ENCODE data around the gene ZNF212. TPM values are rescaled to one million over a fixed set of nuclear protein-coding genes. Genes with fewer than 3 reads are reported as not detected.
"Not testable (repeated sequence)": the region's sequence is repeated elsewhere in the genome, so short reads cannot be mapped to it uniquely, and the experiment has no call there.

Gene ZNF212
- polyA plus RNA-seq, 4 donors: 15.6 to 21.3 (median 18.7) TPM

GRCh38 chr7:149218469-149219420 is 20.7 kb upstream of the ZNF212 start:
- no peak for DNase-seq (ENCODE audit: low read depth in 4 of 4, low spot score in 2 of 4)

GRCh38 chr7:149220534-149220933 is 18.9 kb upstream of the ZNF212 start:
- no peak for DNase-seq (ENCODE audit: low read depth in 4 of 4, low spot score in 2 of 4)

DNA sequence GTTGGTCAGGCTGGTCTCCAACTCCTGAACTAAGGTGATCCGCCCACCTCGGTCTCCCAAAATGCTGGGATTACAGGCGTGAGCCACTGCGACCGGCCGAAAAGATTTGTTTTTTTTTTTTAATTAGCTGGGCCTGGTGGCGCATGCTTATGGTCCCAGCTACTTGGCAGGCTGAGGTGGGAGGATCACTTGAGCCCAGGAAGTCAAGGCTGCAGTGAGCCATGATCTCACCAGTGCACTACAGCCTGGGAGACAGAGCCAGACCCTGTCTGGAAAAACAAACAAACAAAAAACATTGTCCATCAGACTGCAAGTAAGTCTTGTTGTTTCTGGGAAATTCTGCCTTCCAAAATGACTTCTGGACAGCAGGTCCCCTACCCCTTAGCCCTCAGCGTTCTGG is 16.3 kb upstream of the ZNF212 start:
- DNase-seq (ENCODE audit: low read depth in 4 of 4, low spot score in 2 of 4): no peak

GRCh38 chr7:149223761-149224160 is 15.7 kb upstream of the ZNF212 start:
- DNase-seq (ENCODE audit: low read depth in 4 of 4, low spot score in 2 of 4): no peak

DNA sequence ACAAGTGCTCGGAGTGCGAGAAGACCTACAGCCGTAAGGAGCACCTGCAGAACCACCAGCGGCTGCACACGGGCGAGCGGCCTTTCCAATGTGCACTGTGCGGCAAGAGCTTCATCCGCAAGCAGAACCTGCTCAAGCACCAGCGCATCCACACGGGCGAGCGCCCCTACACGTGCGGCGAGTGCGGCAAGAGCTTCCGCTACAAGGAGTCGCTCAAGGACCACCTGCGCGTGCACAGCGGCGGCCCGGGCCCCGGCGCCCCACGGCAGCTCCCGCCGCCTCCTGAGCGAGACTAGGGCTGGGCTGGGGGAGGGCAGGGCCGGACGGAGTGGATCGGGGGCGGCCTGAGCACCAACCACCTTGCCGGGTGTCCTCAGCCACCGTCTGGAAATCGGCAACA is 15.1 kb upstream of the ZNF212 start:
- DNase-seq (ENCODE audit: low read depth in 4 of 4, low spot score in 2 of 4): no peak

- no peak for DNase-seq (ENCODE audit: low read depth in 4 of 4, low spot score in 2 of 4)
Observed at GRCh38 chr7:149225106-149225505, 14.3 kb upstream of the ZNF212 start.

DNA sequence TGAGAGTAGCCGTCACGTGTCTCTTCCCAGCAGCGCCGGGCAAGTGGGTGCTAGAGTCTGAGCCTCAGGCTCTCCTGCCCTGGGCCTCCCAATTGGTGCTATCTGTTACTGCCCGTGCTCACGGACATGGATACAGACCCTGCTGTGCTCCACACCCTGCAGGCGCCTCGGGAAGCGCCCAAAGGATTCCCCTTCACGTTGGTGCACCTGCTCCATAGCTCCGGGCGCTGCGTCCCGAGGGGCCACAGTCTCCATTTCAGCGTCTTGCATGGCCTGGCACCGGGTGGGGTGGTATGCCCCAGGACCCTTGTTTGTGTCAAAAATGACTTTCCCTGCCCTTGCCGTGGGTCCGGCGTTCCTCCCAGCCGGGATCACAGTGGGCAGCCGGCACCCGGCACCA is 13.8 kb upstream of the ZNF212 start:
- DNase-seq (ENCODE audit: low read depth in 4 of 4, low spot score in 2 of 4): no peak

DNA sequence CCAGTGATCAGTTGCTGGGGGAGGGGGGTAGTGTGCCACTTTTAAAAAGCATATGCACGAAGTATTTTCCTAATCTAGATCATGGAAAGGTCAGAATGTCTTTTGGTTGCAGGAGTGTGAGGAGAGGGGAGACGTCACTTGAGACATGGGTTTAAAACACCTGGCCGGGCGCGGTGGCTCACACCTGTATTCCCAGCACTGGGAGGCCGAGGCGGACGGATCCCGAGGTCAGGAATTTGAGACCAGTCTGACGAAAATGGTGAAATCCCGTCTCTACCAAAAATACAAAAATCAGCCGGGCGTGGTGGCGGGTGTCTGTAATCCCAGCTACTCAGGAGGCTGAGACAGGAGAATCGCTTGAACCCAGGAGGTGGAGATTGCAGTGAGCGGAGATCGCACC is 13.1 kb upstream of the ZNF212 start:
- DNase-seq (ENCODE audit: low read depth in 4 of 4, low spot score in 2 of 4): not testable (repeated sequence)

DNA sequence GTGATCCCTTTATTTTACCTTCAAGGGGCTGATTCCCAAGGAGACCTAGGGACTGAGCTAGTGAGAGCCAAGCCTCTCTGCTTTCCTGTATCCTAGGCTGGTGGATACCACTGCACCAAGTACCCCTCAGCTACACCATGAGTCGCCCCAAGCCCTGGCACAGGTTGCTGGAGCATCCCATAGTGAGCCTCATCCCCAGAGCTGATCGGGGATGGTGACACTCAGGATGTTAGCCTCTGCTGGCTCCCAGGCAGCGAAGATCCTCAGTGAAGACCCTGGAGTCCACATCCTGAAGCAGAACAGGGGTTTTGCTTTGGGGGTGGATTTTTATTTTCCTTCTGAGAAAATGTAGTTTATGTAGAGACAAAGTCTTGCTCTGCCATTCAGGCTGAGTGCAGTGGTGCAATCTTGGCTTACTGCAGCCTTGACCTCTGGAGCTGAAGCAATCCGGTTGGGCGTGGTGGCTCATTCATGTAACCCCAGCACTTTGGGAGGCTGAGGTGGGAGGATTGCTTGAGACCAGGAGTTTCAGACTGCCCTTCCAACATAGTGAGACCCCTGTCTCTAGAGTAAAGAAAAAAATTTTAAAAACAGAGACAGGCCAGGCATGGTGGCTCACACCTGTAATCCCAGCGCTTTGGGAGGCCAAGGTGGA is 12.5 kb upstream of the ZNF212 start:
- no peak for DNase-seq (ENCODE audit: low read depth in 4 of 4, low spot score in 2 of 4)

GRCh38 chr7:149228831-149229471 is 10.5 kb upstream of the ZNF212 start:
- DNase-seq (ENCODE audit: low read depth in 4 of 4, low spot score in 2 of 4): no peak

- DNase-seq (ENCODE audit: low read depth in 4 of 4, low spot score in 2 of 4): no peak
Observed at GRCh38 chr7:149229526-149229925, 9.9 kb upstream of the ZNF212 start.

DNA sequence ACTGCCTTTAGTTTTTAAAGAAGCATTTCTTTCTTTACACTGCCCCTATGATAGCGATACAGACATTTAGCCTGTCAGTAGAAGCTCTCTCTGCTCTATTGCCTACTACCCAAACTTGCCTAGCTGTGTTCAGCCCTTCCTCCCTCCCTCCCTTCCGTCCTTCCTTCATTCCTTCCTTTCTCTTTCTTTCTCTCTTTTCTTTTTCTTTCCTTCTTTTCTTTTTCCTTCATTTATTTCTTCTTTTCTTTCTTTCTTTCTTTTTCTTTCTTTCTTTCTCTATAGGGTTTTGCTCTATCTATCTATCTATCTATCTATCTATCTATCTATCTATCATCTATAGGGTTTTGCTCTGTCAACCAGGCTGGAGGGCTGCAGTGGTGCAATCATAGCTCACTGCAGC is 7.1 kb upstream of the ZNF212 start:
- no peak for DNase-seq (ENCODE audit: low read depth in 4 of 4, low spot score in 2 of 4)

DNA sequence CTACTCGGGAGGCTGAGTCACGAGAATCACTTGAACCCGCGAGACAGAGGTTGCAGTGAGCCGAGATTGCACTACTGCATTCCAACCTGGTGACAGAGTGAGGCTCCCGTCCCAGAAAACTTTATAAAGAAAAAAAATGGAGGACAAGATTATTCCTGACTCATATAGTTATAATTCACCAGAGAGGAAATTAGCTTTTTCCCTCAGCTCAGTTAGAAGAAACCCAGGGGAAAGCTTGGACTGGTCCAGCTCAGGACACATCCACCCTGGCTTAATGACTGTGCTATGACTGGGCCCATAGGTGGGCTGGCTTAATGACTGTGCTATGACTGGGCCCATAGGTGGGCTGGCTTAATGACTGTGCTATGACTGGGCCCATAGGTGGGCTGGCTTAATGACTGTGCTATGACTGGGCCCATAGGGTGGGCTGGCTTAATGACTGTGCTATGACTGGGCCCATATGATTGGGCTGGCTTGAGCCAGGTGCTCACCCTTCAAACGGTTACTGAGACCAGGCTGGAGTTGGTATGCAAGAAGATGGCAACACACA is 5.7 kb upstream of the ZNF212 start:
- DNase-seq (ENCODE audit: low read depth in 4 of 4, low spot score in 2 of 4): not testable (repeated sequence)

GRCh38 chr7:149237502-149237901 is 1.9 kb upstream of the ZNF212 start:
- no peak for DNase-seq (ENCODE audit: low read depth in 4 of 4, low spot score in 2 of 4)

GRCh38 chr7:149238051-149238450 is 1.4 kb upstream of the ZNF212 start:
- DNase-seq (ENCODE audit: low read depth in 4 of 4, low spot score in 2 of 4): no peak

DNA sequence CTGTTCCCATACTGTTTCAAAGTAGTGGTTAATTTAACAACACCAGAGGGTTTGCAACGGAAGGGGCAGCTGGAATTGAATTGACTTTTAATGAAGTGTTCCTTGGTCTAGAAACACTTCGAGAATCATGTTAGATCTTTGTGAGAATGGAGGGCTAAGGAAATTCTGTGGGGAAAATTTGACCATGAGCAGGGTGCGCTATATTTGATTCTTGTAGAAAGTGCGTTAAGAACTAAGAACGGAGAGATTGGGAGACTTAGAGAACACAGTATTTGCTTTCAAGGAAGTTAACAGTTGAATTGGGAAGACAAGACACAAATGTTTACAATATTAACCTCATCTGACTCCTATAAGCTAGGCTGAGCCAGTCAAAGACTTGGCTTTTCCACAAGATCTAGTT is 1.2 kb downstream of the ZNF212 start:
- DNase-seq (ENCODE audit: low read depth in 4 of 4, low spot score in 2 of 4): no peak

DNA sequence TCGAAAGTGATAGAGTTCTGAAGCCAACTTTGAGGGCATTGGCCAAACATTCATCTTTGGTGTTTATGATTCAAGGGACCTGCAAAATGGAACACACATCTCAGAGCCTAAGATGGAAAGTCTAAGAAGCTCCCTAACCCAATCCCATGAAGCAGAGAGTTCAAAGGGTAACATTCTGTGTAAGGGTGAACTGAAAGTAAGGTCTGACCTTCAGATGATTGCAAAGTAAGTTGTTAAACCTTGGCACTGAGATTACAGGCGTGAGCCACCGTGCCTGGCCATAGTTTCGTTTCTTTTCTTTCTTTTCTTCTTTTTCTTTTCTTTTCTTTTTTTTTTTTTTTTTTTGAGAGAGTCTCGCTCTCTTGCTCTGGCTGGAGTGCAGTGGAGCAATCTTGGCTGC is 2.2 kb downstream of the ZNF212 start:
- DNase-seq (ENCODE audit: low read depth in 4 of 4, low spot score in 2 of 4): no peak

DNA sequence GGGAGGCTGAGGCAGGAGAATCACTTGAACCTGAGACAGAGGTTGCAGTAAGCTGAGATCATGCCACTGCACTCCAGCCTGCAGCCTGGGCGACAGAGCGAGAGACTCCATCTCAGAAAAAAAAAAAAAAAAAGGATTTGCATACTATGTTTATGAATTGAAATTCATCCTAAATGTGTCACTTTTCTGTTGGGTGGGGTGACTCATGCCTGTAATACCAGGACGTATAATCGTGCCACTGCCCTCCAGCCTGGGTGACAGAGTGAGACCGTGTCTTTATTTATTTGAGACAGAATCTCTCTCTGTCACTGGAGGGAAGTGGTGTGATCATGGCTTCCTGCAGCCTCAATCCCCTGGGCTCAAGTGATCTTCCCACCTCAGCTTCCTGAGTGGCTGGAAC is 5.8 kb downstream of the ZNF212 start:
- DNase-seq (ENCODE audit: low read depth in 4 of 4, low spot score in 2 of 4): no peak

DNA sequence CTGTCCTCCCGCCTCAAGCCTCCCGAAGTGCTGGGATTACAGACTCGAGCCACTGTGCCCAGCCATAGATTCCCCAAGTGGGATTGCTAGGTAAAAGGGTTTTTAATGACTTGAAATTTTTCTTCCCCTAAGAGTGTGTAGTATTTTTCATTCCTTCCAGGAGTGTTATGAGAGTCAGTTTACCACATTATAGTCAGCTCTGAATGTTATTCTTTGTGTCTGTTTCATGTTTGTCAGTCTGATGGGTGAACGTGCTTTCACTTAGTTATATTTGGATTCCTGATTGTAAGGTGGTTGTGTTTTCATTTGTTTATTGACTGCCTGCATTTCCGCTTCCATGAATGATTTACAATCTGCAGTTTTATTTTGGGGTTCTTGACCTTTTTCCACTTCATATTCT is 6.3 kb downstream of the ZNF212 start:
- DNase-seq (ENCODE audit: low read depth in 4 of 4, low spot score in 2 of 4): no peak

GRCh38 chr7:149248777-149249176 is 9.3 kb downstream of the ZNF212 start:
- no peak for DNase-seq (ENCODE audit: low read depth in 4 of 4, low spot score in 2 of 4)

GRCh38 chr7:149250151-149250550 is 10.7 kb downstream of the ZNF212 start:
- not testable (repeated sequence) for DNase-seq (ENCODE audit: low read depth in 4 of 4, low spot score in 2 of 4)

Measured in left renal cortex interstitium (tissue), 4 donors.